ENCODE results near the gene GSTM2.
"Not testable (repeated sequence)": the region's sequence is repeated elsewhere in the genome, so short reads cannot be mapped to it uniquely, and the experiment has no call there.

The GSTM2 gene

DNA sequence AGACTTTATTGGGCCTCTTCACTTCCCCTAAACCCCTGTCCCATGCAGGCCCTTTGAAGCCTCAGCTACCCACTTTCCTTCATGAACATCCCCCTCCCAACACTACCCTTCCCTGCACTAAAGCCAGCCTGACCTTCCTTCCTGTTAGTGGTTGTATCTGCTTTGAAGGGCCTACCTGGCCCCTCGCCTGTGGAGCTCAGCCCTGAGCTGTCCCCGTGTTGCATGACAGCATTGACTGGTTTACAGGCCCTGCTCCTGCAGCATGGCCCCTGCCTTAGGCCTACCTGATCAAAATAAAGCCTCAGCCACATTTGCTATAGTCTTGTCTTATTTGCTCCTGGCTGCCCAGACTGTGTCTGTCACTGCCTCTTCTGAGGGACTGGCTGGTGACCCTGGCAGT, 6.5 kb upstream of the GSTM2 start:
- TF ChIP-seq, protein P1, sequence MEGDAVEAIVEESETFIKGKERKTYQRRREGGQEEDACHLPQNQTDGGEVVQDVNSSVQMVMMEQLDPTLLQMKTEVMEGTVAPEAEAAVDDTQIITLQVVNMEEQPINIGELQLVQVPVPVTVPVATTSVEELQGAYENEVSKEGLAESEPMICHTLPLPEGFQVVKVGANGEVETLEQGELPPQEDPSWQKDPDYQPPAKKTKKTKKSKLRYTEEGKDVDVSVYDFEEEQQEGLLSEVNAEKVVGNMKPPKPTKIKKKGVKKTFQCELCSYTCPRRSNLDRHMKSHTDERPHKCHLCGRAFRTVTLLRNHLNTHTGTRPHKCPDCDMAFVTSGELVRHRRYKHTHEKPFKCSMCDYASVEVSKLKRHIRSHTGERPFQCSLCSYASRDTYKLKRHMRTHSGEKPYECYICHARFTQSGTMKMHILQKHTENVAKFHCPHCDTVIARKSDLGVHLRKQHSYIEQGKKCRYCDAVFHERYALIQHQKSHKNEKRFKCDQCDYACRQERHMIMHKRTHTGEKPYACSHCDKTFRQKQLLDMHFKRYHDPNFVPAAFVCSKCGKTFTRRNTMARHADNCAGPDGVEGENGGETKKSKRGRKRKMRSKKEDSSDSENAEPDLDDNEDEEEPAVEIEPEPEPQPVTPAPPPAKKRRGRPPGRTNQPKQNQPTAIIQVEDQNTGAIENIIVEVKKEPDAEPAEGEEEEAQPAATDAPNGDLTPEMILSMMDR (IDR thresholded peaks at IDR 0.05; ENCODE audit: borderline replicate concordance, control extremely low read depth, extremely low read depth, insufficient read depth, missing control alignments): no peak
- in situ Hi-C loops (cut with MboI; ENCODE audit: low sequenced_read_pairs, unreplicated experiment): loop anchor here (10.0 kb wide), 1 partner anchor 53 kb away; the partner anchor contains the start of gene GSTM5
- no peak for DNase-seq (ENCODE audit: low spot score)

DNA sequence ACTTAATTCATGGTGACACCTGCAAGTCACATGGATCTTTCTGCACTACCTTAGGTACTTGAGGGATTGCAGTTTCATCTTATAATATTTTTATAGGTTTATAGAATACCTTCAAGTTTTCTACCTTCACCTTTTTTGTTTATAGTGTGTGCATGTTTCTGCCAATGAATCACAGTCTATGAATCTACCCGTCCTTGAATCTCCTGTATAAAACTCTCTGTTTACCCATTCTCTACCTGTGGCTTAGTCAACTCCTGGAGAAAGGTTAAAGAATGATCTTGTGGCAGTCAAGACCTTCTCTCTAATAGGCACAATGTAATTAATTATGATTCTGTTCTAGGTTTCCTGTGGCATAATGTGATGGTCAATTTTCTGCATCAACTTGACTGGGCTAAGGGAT, 3.2 kb upstream of the GSTM2 start:
- DNase-seq (ENCODE audit: low spot score): no peak
- in situ Hi-C loops (cut with MboI; ENCODE audit: low sequenced_read_pairs, unreplicated experiment): loop anchor here (10.0 kb wide), 1 partner anchor 50 kb away; the partner anchor contains the start of gene GSTM5
- TF ChIP-seq, protein P1 (IDR thresholded peaks at IDR 0.05; ENCODE audit: borderline replicate concordance, control extremely low read depth, extremely low read depth, insufficient read depth, missing control alignments): no peak

DNA sequence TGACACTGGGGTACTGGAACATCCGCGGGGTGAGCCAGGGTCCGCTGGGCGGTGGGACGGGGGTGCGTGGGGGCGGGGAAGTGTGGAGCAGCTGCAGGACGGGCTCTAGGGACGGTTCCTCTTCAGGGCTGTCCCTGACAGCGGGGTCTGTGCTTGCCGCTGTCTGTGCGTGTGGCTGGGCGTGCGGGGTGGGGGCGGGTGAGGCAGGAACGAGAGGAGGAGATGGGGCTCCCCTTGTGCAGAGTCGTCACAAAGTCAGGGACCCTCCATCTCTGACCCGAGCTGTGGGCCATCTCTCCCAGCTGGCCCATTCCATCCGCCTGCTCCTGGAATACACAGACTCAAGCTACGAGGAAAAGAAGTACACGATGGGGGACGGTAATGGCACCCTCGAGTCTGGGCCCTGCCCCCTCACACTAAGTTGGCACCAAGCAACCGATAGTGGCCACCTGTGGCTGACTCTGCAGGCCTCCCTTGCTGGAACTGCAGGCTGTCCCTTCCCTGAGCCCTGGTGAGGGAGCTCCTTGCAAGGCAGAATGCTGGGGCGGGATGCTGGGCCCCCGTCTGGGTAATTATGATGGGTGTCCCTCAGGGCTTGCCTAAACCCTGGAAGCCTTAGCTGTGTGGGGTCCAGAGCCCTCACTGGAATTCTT, 392 bp downstream of the GSTM2 start:
- in situ Hi-C loops (cut with MboI; ENCODE audit: low sequenced_read_pairs, unreplicated experiment): loop anchor here (10.0 kb wide), 1 partner anchor 47 kb away; the partner anchor contains the start of gene GSTM5
- peak; percentile 16 for DNase-seq (ENCODE audit: low spot score)
- TF ChIP-seq, protein P1 (IDR thresholded peaks at IDR 0.05; ENCODE audit: borderline replicate concordance, control extremely low read depth, extremely low read depth, insufficient read depth, missing control alignments): no peak

- in situ Hi-C loops (cut with MboI; ENCODE audit: low sequenced_read_pairs, unreplicated experiment): loop anchor here (10.0 kb wide), 1 partner anchor 45 kb away; the partner anchor contains the start of gene GSTM5
- TF ChIP-seq, protein P1 (IDR thresholded peaks at IDR 0.05; ENCODE audit: borderline replicate concordance, control extremely low read depth, extremely low read depth, insufficient read depth, missing control alignments): no peak
- DNase-seq (ENCODE audit: low spot score): peak; percentile 1
Measured at GRCh38 chr1:109669246-109669948, 1.5 kb downstream of the GSTM2 start.

DNA sequence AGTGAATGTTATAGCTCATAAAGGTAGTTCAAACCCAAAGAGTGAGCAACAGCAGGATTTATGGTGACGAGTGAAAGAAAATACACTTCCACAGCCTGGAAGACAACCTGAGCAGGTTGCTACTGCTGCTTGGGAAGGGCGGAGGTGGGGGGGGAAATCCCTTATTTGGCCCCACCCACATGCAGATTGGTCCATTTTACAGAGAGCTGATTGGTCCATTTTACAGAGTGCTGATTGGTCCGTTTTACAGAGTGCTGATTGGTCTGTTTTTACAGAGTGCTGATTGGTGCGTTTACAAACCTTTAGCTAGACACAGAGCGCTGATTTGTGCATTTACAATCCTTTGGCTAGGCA, 2.1 kb downstream of the GSTM2 start:
- in situ Hi-C loops (cut with MboI; ENCODE audit: low sequenced_read_pairs, unreplicated experiment): loop anchor here (10.0 kb wide), 1 partner anchor 45 kb away; the partner anchor contains the start of gene GSTM5
- peak; percentile 2 for DNase-seq (ENCODE audit: low spot score)

DNA sequence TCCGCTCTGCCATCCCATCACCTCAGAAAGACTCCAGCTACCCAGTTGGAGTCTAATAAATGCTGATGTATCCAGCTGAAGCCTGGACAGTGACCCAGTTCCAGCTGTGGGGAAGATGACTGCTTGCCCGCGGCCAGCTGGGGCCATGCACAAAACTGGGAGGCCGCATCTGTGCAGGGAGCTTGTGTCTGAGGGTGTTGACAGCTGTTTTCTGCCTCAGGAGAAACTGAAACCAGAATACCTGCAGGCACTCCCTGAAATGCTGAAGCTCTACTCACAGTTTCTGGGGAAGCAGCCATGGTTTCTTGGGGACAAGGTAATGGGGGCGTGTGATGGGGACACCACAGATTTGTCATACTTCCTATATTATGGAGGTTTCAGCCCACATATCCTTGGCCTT, 3.2 kb downstream of the GSTM2 start:
- in situ Hi-C loops (cut with MboI; ENCODE audit: low sequenced_read_pairs, unreplicated experiment): no loop called here
- no peak for DNase-seq (ENCODE audit: low spot score)
- TF ChIP-seq, protein P1 (IDR thresholded peaks at IDR 0.05; ENCODE audit: borderline replicate concordance, control extremely low read depth, extremely low read depth, insufficient read depth, missing control alignments): no peak

GRCh38 chr1:109673861-109674260, 6.0 kb downstream of the GSTM2 start:
- in situ Hi-C loops (cut with MboI; ENCODE audit: low sequenced_read_pairs, unreplicated experiment); DNase-seq (ENCODE audit: low spot score): not testable (repeated sequence)

GRCh38 chr1:109676683-109677381, 9.0 kb downstream of the GSTM2 start:
- in situ Hi-C loops (cut with MboI; ENCODE audit: low sequenced_read_pairs, unreplicated experiment); DNase-seq (ENCODE audit: low spot score): not testable (repeated sequence)
